HepG2 (cell line): ENCODE data around the gene SNX21. TPM values are rescaled to one million over a fixed set of nuclear protein-coding genes. Genes with fewer than 3 reads are reported as not detected.
A peak's percentile ranks its signal among the peaks of the same experiment; 100 is the strongest.

Experiments
- ARNT2 ChIP-seq: sonication (generic); formaldehyde crosslinking; IDR thresholded peaks from 2 replicates; pipeline ENCODE4 v1.8.0; 2022; ENCODE audit warnings: mild to moderate bottlenecking, low read depth, missing genetic modification reagents, moderate library complexity
- ATF7 ChIP-seq, 2 experiments: fragments of 450-650 bp in 1 of 2; sonication (generic) in 1 of 2; formaldehyde crosslinking in 1 of 2; IDR thresholded peaks; 2 replicates each; pipeline versions ENCODE4 v1.4.0 to v1.6.1; 2016 to 2020; ENCODE audit warnings: antibody characterized with exemption in 1 of 2, mild to moderate bottlenecking in 1 of 2, missing genetic modification reagents in 1 of 2
- FOSL2 ChIP-seq: sonication (generic); formaldehyde crosslinking; IDR thresholded peaks from 2 replicates; pipeline ENCODE4 v1.4.0; 2020; ENCODE audit warnings: missing genetic modification reagents
- FOXK1 ChIP-seq: sonication (generic); formaldehyde crosslinking; IDR thresholded peaks from 2 replicates; pipeline ENCODE4 v1.4.0; 2020; ENCODE audit warnings: low read depth, missing genetic modification reagents, borderline replicate concordance
- GATAD2A ChIP-seq: IDR thresholded peaks from 2 replicates; pipeline ENCODE4 v1.6.1; 2016
- GZF1 ChIP-seq: sonication (generic); formaldehyde crosslinking; IDR thresholded peaks from 2 replicates; pipeline ENCODE4 v1.5.1; 2020; ENCODE audit warnings: mild to moderate bottlenecking, missing genetic modification reagents
- HMGXB4 ChIP-seq, 2 experiments: sonication (generic) in 1 of 2; formaldehyde crosslinking in 1 of 2; IDR thresholded peaks; 2 replicates each; pipeline versions ENCODE4 v1.4.0 to v1.6.1; 2018 to 2020; ENCODE audit warnings: missing genetic modification reagents in 2 of 2, borderline replicate concordance in 1 of 2, low read depth in 1 of 2, mild to moderate bottlenecking in 1 of 2, missing biosample characterization in 1 of 2
- IRF9 ChIP-seq: sonication (generic); formaldehyde crosslinking; IDR thresholded peaks from 2 replicates; pipeline ENCODE4 v1.8.0; 2022; ENCODE audit warnings: missing genetic modification reagents, mild to moderate bottlenecking, borderline replicate concordance
- MLX ChIP-seq: IDR thresholded peaks from 2 replicates; pipeline ENCODE4 v1.6.1; 2016
- PPARG ChIP-seq: conservative IDR thresholded peaks from 2 replicates; pipeline ENCODE4 v1.6.1; 2016; ENCODE audit warnings: missing biosample characterization, missing genetic modification reagents
- SNRNP70 ChIP-seq: fragments of 200-400 bp; formaldehyde crosslinking; IDR thresholded peaks from 2 replicates; pipeline ENCODE4 v1.6.1; 2017; ENCODE audit warnings: mild to moderate bottlenecking, low read depth, low read length, moderate library complexity
- ZNF142 ChIP-seq: sonication (generic); formaldehyde crosslinking; IDR thresholded peaks from 2 replicates; pipeline ENCODE4 v1.4.0; 2020; ENCODE audit warnings: missing genetic modification reagents
- ZNF24 ChIP-seq: fragments of 450-650 bp; IDR thresholded peaks from 2 replicates; pipeline ENCODE4 v1.6.1; 2017; ENCODE audit warnings: antibody characterized with exemption, mild to moderate bottlenecking
- ZNF446 ChIP-seq: sonication (generic); formaldehyde crosslinking; IDR thresholded peaks from 2 replicates; pipeline ENCODE4 v1.5.0; 2020; ENCODE audit warnings: mild to moderate bottlenecking, missing genetic modification reagents
- ZNF569 ChIP-seq: sonication (generic); formaldehyde crosslinking; IDR thresholded peaks from 2 replicates; pipeline ENCODE4 v1.5.0; 2020; ENCODE audit warnings: mild to moderate bottlenecking, missing genetic modification reagents, moderate library complexity, borderline replicate concordance
- ZNF746 ChIP-seq: sonication (generic); formaldehyde crosslinking; IDR thresholded peaks from 2 replicates; pipeline ENCODE4 v1.8.0; 2022; ENCODE audit warnings: mild to moderate bottlenecking, missing genetic modification reagents
- ZSCAN25 ChIP-seq: sonication (generic); formaldehyde crosslinking; IDR thresholded peaks from 2 replicates; pipeline ENCODE4 v1.8.0; 2022; ENCODE audit warnings: mild to moderate bottlenecking, missing genetic modification reagents
- polyA plus RNA-seq, 8 experiments: library from polyadenylated mRNA; depleted of rRNA in 3 of 8; stranded (reverse) in 7 of 8; unstranded in 1 of 8; fragments of >200 nt; fragmentation: Illumina TruSeq in 4 of 8; extraction: Trizol in 4 of 8; gene quantifications; 2 replicates each; pipeline versions ENCODE4 v1.2.1 to v1.2.3, GENCODE V29; 2011 to 2016; ENCODE audit warnings: low read depth in 4 of 8, missing spikeins in 1 of 8, mixed read lengths in 1 of 8; ENCODE audit not compliant: insufficient read depth in 1 of 8
- total RNA-seq, 5 experiments: library from RNA; depleted of rRNA; stranded (reverse); fragments of >200 nt; fragmentation: Illumina TruSeq; extraction: Trizol; gene quantifications; 2 replicates each; pipeline ENCODE4 v1.2.3, GENCODE V29; 2016; ENCODE audit warnings: low read depth in 1 of 5

The SNX21 gene
- total and polyA plus RNA-seq, 2 of the 13 experiments (the other 11 are each of a cell fraction or from before 2014, with no cell fraction given), result 7.7 to 12.8 TPM

GRCh38 chr20:45833883-45834796 is 541 bp downstream of the SNX21 start (continued):
- TF ChIP-seq FOSL2 (CRISPR knock-in tag) (no peak), FOXK1 (CRISPR knock-in tag) (no peak), ZNF746 (no peak; the same call in 1 of the 2 replicates), ZNF142 (CRISPR knock-in tag) (peak; percentile 64), PPARG (no peak), ATF7 (IDR thresholded peaks at IDR 0.05) (no peak), ATF7 (CRISPR knock-in tag; IDR thresholded peaks at IDR 0.05) (no peak), ZNF24 (no peak), ZNF569 (CRISPR knock-in tag) (no peak), SNRNP70 (no peak), GATAD2A (no peak), ZSCAN25 (CRISPR knock-in tag) (no peak), IRF9 (CRISPR knock-in tag) (peak; percentile 78; the same call in 1 of the 2 replicates), GZF1 (CRISPR knock-in tag) (peak; percentile 33; the same call in 1 of the 2 replicates), HMGXB4 (CRISPR knock-in tag; IDR thresholded peaks at IDR 0.05; ENCODE audit: borderline replicate concordance in 1 of 2, low read depth in 1 of 2) (no peak; a peak in 1 of 4 replicates), ZNF446 (CRISPR knock-in tag) (no peak), MLX (no peak), ARNT2 (CRISPR knock-in tag) (peak; percentile 26; the same call in 1 of the 2 replicates)
